PC-9 (cell line): ENCODE measurements around the gene GPR141.

Experiments used
- CTCF ChIP-seq: fragments of 200-600 bp; sonication (generic); conservative IDR thresholded peaks from 2 replicates; pipeline ENCODE4 v1.6.1; 2017; ENCODE audit warnings: mixed run types, antibody characterized with exemption, mild to moderate bottlenecking, moderate library complexity
- EZH2 ChIP-seq: fragments of 200-600 bp; sonication (generic); IDR thresholded peaks from 2 replicates; pipeline ENCODE4 v1.8.0; 2017; ENCODE audit warnings: antibody characterized with exemption, low read depth

DNA sequence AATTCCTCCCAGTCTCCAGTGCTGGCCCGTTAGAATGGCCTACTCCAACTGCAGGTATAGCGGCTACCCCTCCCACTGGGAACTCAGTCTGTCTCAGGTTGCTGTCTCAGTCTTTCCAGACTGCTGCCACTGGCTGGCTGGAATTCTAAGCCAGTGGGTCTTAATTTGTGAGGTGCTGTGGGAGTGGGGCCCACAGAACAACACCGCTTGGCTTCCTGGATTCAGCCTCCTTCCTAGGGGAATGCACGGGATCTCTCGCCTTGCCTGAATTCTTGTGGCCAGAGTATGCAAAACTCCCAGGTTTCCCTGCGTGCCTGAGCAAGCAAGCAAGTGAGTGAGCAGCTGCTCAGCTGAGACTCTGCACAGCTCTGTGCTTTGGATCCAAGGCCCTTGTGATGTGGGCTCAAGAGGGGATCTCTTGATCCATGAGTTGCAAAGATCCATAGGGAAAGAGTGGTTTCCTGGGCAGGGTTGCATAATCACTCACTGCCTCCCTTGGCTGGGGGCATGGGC is 41.5 kb upstream of the GPR141 start:
- TF ChIP-seq CTCF: no peak
- TF ChIP-seq EZH2: no peak
